ENCODE measurements around the gene SPRING1.

Gene SPRING1

DNA sequence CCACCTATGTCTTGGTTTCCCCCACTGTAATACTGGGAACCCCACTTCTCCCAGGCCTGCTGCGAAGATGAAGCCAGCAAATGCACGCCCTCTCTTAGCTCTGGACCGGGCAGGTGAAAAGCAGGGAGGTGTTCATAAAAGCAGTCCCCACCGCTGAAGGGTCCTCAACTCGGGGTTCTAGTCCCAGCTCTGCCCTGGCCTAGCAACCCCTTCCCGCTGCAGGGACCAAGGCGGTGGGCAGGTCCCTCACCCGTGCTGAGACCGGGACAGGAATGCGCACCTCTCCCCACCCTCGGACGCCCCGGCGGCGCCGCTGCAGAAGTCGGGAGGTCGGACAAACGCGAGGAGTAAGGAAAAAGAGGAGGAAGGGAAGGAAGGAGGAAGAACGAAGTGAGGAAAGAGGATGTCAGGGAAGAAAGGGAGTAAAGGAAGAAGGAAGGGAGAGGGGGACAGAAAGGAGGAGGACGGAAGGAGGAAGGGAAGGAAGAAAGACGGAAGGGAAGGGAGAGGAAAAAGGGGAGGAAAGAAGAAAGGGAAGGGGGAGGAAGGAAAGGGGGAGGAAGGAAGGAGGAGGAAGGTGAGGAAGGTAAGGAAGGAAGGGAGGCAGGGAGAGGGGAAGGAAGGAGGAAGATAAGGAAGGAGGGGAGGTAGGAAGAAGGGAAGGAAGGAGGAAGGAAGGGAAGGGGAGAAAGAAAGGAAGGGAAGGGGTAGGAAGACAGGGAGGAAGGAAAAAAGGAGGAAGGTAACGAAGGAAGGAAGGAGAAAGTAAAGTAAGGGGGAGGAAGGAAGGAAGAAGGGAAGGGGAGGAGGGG is 701 bp downstream of the SPRING1 start:
- no peak for DNase-seq

- no peak for DNase-seq
Observed at GRCh38 chr12:116735951-116736599, 1.8 kb downstream of the SPRING1 start.

DNA sequence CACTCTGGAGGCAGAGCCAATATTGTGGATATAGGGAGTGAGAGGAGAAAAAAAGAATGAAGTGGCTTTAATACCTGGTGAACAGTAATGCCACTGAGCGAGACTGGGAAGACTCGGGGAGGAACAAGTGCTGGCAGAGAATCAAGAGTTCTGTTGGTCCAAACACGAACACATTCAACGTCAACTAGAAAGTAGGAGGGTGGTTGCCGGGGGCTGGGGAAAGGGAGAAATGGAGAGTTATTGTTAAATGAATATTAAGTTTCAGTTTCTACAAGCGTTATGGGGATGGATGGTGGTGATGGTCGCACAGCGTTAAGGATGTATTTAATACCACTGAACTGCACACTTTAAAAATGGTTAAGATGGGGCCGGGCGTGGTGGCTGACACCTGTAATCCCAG is 2.8 kb downstream of the SPRING1 start:
- no peak for DNase-seq

DNA sequence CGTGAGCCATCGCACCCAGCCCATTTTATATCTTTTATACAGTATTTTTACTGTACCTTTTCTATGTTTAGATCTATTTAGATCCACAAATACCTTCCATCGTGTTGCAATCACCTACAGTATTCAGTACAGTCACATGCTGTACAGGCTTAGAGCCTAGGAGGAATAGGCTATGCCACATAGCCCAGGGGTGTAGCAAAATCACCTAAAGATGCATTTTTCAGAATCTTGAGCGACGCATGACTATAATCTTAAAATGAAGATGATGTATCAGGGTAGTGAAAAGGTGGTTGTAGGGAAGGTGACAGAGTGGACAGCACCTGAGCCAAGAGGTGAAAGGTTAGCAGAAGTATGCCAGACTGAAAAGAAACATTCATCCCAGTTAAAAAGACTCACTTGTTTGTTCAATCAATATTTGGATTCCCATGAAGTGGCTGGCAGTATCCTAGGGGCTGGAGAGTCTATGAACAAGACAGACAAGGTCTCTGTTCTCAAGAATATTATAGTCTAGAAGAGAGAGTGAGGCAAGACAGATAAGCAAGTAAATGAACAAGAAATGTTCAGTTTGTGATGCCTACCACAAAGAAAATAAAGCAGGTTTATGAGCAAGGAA is 3.6 kb downstream of the SPRING1 start:
- DNase-seq = no peak

- DNase-seq = no peak
Observed at GRCh38 chr12:116731801-116732200, 6.1 kb downstream of the SPRING1 start.

- DNase-seq = no peak
Observed at GRCh38 chr12:116727891-116728290, 10.0 kb downstream of the SPRING1 start.

- DNase-seq = no peak
Observed at GRCh38 chr12:116727261-116727660, 10.6 kb downstream of the SPRING1 start.

GRCh38 chr12:116726694-116727093 is 11.2 kb downstream of the SPRING1 start:
- DNase-seq = no peak

- no peak for DNase-seq
Observed at GRCh38 chr12:116722245-116722644, 15.6 kb downstream of the SPRING1 start.

- no peak for DNase-seq
Observed at GRCh38 chr12:116719731-116720528, 17.9 kb downstream of the SPRING1 start.

DNA sequence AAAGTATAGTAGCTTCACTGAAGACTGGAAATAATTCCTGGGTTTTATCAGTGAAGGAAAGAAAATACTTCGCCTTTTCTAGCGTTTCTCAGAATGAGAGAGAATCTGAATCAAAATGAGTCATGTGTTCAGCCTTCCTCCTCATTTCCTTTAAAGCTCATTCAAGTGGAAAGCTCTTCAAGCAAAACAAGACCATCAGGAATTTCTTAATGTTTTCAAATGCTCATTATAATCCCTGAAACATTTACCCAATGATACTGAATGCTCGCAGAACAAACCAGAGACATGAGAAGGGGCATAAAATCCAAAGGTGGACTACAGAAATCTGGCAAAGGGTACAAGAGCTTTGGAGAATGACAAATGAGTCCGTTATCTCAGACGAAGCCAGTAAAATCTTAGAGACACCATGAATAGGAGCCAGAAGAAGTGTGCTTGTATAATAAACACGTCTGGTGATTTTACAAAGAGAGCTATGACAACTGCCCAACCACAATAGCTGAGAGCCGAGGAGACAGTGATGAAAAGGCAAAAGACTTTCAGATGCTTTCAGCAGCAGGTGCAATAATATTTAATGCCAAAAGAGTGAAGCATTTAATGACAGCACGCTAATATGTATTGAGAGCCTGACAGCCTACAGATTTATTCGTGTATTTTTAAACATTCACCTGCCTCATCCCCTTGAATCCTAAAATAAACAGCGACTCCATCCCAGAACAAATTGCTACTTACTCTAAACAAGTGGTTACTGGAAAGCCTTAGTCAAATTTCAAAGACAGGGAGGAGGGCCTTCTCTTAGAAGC is 19.0 kb downstream of the SPRING1 start:
- DNase-seq = peak in 1 of 2 experiments; percentile 50

DNA sequence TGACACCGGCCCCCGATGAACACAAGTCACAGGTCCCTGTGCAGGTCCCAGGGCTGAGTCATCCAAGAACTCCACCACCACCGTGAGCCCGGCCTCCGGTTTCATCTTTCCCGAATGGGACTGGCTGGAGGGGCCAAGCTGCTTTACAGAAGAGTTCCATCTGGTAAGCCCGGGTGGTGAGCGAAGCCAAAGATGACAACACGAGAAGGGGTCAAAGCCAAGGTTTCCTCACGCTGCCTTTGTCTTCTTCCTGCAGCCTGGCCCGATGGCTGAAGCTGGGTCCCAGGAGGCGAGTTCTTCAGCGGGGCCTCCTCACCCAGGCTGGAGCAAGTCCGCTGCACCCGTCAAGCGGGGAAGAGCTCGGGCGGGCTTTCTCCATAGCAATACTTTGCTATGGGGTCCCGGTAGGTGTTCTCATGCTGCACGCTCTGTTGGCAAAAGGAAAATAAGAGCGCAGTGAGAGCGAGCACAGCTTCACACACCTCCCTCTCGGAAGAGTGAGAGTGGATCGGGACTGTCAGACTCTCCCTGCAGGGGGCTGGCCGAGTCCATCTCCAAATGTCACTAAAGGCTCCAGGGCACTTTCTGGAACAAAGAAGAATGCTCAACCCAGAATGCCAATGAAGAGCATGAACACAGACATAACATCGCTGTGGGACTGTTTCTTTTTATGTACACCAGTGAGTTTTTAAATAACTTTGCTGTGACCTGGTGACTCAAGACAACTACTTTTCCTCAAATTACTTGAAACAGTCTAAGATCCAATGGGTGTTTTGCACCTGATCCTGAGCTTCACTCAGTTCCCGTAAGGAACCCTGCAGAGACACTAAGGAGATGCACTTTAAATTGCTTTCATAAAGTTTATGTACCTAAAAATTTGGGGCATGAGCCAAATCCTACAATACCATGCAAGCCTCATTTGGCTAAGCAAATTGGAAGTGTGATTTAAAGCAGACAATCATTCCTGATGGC is 20.1 kb downstream of the SPRING1 start:
- DNase-seq = no peak

GRCh38 chr12:116714175-116714574 is 23.7 kb downstream of the SPRING1 start:
- no peak for DNase-seq

DNA sequence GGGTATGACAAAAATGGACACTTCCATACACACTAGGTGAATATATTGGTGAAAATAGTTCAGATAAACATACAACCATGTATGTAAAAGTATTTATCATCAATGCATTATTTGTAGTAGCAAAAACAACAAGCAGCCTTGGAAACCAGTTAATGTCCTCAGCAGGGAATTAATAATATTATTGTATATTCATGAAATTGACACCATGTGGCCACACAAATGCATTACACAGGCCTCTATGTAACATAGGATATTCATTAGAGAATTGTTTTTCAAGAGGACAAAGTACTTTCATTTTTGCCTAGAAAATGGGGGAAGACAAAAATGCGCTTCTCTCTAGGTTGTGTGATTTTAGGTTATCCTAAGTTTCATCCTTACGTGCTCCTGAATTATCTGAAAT is 24.3 kb downstream of the SPRING1 start:
- no peak for DNase-seq

GRCh38 chr12:116712458-116713303 is 25.2 kb downstream of the SPRING1 start:
- no peak for DNase-seq

DNA sequence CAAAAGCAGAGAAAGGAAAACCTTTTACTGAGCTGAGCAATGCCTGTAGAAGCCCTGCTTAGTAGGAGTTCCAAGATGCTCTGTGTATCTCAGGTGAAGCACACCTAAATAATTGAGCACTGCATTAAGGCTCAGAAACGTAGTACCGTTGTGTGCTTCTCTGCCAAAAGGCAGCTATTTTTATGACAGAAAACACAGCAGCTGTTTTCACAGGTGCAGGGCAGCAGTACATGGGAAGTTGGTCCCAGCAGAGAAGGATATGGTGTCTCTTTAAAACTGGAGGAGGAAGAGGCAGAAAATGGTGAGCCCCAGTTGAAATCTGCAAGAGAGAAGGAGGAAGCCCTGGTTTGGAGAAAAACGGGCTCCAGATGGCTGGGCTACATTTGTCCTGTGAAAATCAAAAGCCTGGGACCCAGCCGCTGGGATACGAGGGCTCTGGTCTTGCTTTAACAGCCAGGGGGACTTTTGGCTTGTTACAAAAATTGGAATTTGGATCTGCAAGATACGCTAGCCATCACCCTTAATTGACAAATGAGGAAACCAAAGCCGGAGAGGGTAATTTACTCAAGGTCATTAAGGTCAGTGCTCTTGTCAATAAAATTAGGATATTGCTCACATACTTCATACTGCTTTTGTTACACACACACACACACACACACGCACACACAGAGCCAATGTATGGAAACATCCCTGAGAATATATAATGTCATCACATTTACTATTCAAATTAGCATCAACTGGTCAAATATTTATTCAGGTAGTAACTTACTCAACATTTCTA is 27.3 kb downstream of the SPRING1 start:
- peak in 1 of 2 experiments; percentile 18 for DNase-seq

DNA sequence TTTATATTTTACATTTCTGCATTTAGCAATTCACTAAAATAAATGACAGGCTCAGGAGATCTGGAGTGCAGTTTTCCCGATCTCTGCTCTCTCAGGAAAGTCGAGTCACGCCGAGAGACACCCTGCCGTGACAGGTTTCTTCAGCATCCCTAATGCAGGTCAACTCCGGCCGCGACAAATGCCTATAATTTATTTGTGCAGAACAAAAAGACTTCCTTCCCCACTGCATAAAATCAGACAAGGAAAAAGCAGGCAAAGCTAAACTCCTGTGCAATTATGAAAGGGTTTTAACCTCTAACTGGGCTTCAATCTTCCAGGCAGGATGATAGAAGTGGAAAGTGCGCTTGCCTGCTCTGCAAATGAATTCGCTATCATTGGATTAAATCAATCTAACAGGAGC is 28.1 kb downstream of the SPRING1 start:
- no peak for DNase-seq

- peak; percentile 75 to 82 for DNase-seq
Observed at GRCh38 chr12:116708826-116709756, 28.8 kb downstream of the SPRING1 start.

All from NCI-H2081 (cell line).